K562 (cell line): ENCODE measurements around the gene RASSF3.

ENCODE experiments used
- BHLHE40 ChIP-seq: IDR thresholded peaks from 2 replicates; pipeline ENCODE4 v1.6.1; 2011; ENCODE audit warnings: low read length, improper control_type of control experiment
- DNMT1 ChIP-seq: fragments of 450-650 bp; IDR thresholded peaks from 2 replicates; pipeline ENCODE4 v1.6.1; 2016; ENCODE audit warnings: antibody characterized with exemption, mild to moderate bottlenecking
- HSF4 ChIP-seq: fragments of 250-450 bp; sonication (Bioruptor Pico); IDR thresholded peaks from 2 replicates; pipeline ENCODE4 v2.1.2; 2022; ENCODE audit warnings: mild to moderate bottlenecking, moderate library complexity, borderline replicate concordance
- LEF1 ChIP-seq: fragments of 450-650 bp; IDR thresholded peaks from 2 replicates; pipeline ENCODE4 v1.6.1; 2016; ENCODE audit warnings: mild to moderate bottlenecking
- MXI1 ChIP-seq: IDR thresholded peaks from 2 replicates; pipeline ENCODE4 v1.6.1; 2011; ENCODE audit warnings: low read depth, mild to moderate bottlenecking, improper control_type of control experiment, low read length
- RBM39 ChIP-seq: fragments of 200-400 bp; formaldehyde crosslinking; optimal IDR thresholded peaks from 2 replicates; pipeline ENCODE3; 2018; ENCODE audit warnings: low read depth, low read length
- SAFB ChIP-seq: fragments of 200-400 bp; formaldehyde crosslinking; IDR thresholded peaks from 2 replicates; pipeline ENCODE4 v1.6.1; 2017; ENCODE audit warnings: low read depth, low read length, borderline replicate concordance
- SMARCE1 ChIP-seq: fragments of 450-650 bp; IDR thresholded peaks from 2 replicates; pipeline ENCODE4 v1.7.1; 2016; ENCODE audit warnings: mild to moderate bottlenecking
- SP2 ChIP-seq: IDR thresholded peaks from 2 replicates; pipeline ENCODE4 v1.6.1; 2011; ENCODE audit warnings: mild to moderate bottlenecking, low read depth, low read length, moderate library complexity; ENCODE audit not compliant: poor library complexity, severe bottlenecking; ENCODE audit errors: extremely low read depth
- ZKSCAN3 ChIP-seq: fragments of 250-450 bp; sonication (Bioruptor Pico); IDR thresholded peaks from 2 replicates; pipeline ENCODE4 v1.4.0; 2020
- TF ChIP-seq, protein P1 (sequence below), 2 experiments: fragments of 450-650 bp; formaldehyde crosslinking in 1 of 2; IDR thresholded peaks; 2 replicates each; pipeline versions ENCODE4 v1.4.0 to v1.6.1; 2014 to 2020; ENCODE audit warnings: mild to moderate bottlenecking in 2 of 2, borderline replicate concordance in 1 of 2, low read depth in 1 of 2
- TF ChIP-seq, protein P2 (sequence below), 3 experiments: IDR thresholded peaks in 2 of 3; conservative IDR thresholded peaks in 1 of 3; 2 replicates each; pipeline ENCODE4 v1.5.1; 2011 to 2012; ENCODE audit warnings: low read length in 3 of 3, mild to moderate bottlenecking in 3 of 3, control low read depth in 2 of 3, improper control_type of control experiment in 1 of 3, inconsistent platforms in 1 of 3, low read depth in 1 of 3, mixed read lengths in 1 of 3, moderate library complexity in 1 of 3; ENCODE audit not compliant: insufficient read depth in 2 of 3
- TF ChIP-seq, protein P3 (sequence below): fragments of 150-350 bp; IDR thresholded peaks from 2 replicates; pipeline ENCODE4 v1.6.1; 2014; ENCODE audit warnings: low read depth, mild to moderate bottlenecking, low read length, borderline replicate concordance

DNA sequence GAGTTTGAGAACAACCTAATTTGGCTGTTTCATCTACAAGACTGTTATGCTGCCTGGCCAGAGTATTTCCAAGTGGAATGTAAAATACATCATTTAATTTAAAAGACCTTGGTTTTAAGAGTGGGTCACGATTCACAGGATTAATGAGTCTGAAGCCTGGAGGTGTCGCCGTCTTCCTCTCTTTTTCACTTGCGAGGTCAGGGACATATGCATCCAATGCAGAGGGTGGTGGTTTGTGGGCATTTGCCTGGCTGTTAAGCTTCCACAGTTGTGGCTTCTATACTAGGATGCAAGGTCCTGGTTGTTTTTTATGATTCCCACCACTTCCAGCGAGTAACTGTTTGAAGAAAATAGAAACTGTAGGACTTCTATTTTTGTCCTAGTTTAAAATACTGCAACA lies 22.8 kb upstream of the RASSF3 start:
- no peak for TF ChIP-seq LEF1
- no peak for TF ChIP-seq RBM39
- no peak for TF ChIP-seq SP2
- no peak for TF ChIP-seq BHLHE40
- no peak for TF ChIP-seq HSF4
- TF ChIP-seq MXI1 = no peak
- no peak for TF ChIP-seq SAFB
- TF ChIP-seq, protein P1, sequence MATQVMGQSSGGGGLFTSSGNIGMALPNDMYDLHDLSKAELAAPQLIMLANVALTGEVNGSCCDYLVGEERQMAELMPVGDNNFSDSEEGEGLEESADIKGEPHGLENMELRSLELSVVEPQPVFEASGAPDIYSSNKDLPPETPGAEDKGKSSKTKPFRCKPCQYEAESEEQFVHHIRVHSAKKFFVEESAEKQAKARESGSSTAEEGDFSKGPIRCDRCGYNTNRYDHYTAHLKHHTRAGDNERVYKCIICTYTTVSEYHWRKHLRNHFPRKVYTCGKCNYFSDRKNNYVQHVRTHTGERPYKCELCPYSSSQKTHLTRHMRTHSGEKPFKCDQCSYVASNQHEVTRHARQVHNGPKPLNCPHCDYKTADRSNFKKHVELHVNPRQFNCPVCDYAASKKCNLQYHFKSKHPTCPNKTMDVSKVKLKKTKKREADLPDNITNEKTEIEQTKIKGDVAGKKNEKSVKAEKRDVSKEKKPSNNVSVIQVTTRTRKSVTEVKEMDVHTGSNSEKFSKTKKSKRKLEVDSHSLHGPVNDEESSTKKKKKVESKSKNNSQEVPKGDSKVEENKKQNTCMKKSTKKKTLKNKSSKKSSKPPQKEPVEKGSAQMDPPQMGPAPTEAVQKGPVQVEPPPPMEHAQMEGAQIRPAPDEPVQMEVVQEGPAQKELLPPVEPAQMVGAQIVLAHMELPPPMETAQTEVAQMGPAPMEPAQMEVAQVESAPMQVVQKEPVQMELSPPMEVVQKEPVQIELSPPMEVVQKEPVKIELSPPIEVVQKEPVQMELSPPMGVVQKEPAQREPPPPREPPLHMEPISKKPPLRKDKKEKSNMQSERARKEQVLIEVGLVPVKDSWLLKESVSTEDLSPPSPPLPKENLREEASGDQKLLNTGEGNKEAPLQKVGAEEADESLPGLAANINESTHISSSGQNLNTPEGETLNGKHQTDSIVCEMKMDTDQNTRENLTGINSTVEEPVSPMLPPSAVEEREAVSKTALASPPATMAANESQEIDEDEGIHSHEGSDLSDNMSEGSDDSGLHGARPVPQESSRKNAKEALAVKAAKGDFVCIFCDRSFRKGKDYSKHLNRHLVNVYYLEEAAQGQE (IDR thresholded peaks at IDR 0.05; ENCODE audit: borderline replicate concordance) = peak; percentile 52; the same call in 1 of the 2 replicates
- TF ChIP-seq, protein P1 (CRISPR knock-in tag; IDR thresholded peaks at IDR 0.05; ENCODE audit: low read depth) = no peak
- TF ChIP-seq, protein P2, sequence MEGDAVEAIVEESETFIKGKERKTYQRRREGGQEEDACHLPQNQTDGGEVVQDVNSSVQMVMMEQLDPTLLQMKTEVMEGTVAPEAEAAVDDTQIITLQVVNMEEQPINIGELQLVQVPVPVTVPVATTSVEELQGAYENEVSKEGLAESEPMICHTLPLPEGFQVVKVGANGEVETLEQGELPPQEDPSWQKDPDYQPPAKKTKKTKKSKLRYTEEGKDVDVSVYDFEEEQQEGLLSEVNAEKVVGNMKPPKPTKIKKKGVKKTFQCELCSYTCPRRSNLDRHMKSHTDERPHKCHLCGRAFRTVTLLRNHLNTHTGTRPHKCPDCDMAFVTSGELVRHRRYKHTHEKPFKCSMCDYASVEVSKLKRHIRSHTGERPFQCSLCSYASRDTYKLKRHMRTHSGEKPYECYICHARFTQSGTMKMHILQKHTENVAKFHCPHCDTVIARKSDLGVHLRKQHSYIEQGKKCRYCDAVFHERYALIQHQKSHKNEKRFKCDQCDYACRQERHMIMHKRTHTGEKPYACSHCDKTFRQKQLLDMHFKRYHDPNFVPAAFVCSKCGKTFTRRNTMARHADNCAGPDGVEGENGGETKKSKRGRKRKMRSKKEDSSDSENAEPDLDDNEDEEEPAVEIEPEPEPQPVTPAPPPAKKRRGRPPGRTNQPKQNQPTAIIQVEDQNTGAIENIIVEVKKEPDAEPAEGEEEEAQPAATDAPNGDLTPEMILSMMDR (IDR thresholded peaks at IDR 0.05 in 2 of 3, conservative IDR thresholded peaks at IDR 0.05 in 1 of 3; ENCODE audit: insufficient read depth in 2 of 3, low read depth in 1 of 3, low read length in 3 of 3) = peak in 2 of 3 experiments; percentile 22 to 40; a peak in 3 of 6 replicates
- TF ChIP-seq, protein P3, sequence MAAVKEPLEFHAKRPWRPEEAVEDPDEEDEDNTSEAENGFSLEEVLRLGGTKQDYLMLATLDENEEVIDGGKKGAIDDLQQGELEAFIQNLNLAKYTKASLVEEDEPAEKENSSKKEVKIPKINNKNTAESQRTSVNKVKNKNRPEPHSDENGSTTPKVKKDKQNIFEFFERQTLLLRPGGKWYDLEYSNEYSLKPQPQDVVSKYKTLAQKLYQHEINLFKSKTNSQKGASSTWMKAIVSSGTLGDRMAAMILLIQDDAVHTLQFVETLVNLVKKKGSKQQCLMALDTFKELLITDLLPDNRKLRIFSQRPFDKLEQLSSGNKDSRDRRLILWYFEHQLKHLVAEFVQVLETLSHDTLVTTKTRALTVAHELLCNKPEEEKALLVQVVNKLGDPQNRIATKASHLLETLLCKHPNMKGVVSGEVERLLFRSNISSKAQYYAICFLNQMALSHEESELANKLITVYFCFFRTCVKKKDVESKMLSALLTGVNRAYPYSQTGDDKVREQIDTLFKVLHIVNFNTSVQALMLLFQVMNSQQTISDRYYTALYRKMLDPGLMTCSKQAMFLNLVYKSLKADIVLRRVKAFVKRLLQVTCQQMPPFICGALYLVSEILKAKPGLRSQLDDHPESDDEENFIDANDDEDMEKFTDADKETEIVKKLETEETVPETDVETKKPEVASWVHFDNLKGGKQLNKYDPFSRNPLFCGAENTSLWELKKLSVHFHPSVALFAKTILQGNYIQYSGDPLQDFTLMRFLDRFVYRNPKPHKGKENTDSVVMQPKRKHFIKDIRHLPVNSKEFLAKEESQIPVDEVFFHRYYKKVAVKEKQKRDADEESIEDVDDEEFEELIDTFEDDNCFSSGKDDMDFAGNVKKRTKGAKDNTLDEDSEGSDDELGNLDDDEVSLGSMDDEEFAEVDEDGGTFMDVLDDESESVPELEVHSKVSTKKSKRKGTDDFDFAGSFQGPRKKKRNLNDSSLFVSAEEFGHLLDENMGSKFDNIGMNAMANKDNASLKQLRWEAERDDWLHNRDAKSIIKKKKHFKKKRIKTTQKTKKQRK = no peak
- TF ChIP-seq SMARCE1 = no peak
- no peak for TF ChIP-seq DNMT1
- no peak for TF ChIP-seq ZKSCAN3 (CRISPR knock-in tag)
